HEK293 (cell line): Measurements from ENCODE around the gene STYK1.

Experiments
- CTCF ChIP-seq: fragments of 450-650 bp; formaldehyde crosslinking; IDR thresholded peaks from 2 replicates; pipeline ENCODE4 v1.5.1; 2016; ENCODE audit warnings: missing biosample characterization, missing genetic modification characterization
- ZNF155 ChIP-seq: fragments of 450-650 bp; formaldehyde crosslinking; IDR thresholded peaks from 2 replicates; pipeline ENCODE4 v1.5.1; 2016; ENCODE audit warnings: missing biosample characterization, missing genetic modification characterization
- ZNF18 ChIP-seq: fragments of 450-650 bp; formaldehyde crosslinking; IDR thresholded peaks from 2 replicates; pipeline ENCODE4 v1.5.1; 2016; ENCODE audit warnings: missing biosample characterization, missing genetic modification characterization
- ZNF280D ChIP-seq: fragments of 450-650 bp; formaldehyde crosslinking; IDR thresholded peaks from 2 replicates; pipeline ENCODE4 v1.5.1; 2016; ENCODE audit warnings: missing biosample characterization, missing genetic modification characterization
- ZNF324 ChIP-seq: fragments of 450-650 bp; formaldehyde crosslinking; IDR thresholded peaks from 2 replicates; pipeline ENCODE4 v1.5.1; 2016; ENCODE audit warnings: missing biosample characterization, missing genetic modification characterization
- ZNF394 ChIP-seq: fragments of 450-650 bp; formaldehyde crosslinking; IDR thresholded peaks from 2 replicates; pipeline ENCODE4 v1.5.1; 2016; ENCODE audit warnings: missing biosample characterization, missing genetic modification characterization, mild to moderate bottlenecking, moderate library complexity, borderline replicate concordance
- ZNF513 ChIP-seq: fragments of 450-650 bp; IDR thresholded peaks from 2 replicates; pipeline ENCODE4 v1.5.1; 2018; ENCODE audit warnings: missing biosample characterization, missing genetic modification characterization
- ZNF549 ChIP-seq: fragments of 450-650 bp; IDR thresholded peaks from 2 replicates; pipeline ENCODE4 v1.5.1; 2018; ENCODE audit warnings: missing biosample characterization, missing genetic modification characterization, mild to moderate bottlenecking, inconsistent platforms, moderate library complexity
- TF ChIP-seq, protein P1 (sequence below): IDR thresholded peaks from 2 replicates; pipeline ENCODE4 v1.6.1; 2011; ENCODE audit warnings: mild to moderate bottlenecking, low read depth, low read length, borderline replicate concordance

DNA sequence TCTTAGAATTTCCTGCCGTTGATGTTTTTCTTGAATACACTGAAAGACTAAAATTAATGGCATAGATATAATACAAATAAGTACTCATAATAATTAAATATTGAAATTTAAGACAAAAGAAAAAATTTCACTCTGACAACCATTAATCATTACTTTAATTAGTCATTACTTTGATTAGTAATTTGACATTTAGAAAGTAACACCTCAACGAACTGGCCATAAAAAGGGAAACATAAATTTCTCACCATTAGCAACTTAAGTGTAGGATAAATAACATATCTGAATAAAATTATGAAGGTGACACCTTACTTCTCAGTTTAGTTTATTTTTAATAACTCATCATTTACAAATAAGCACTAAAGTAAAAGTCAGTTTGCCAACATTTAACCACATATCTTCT lies 78.0 kb downstream of the STYK1 start:
- TF ChIP-seq ZNF513 (tag by site-specific recombination), result no peak
- TF ChIP-seq, protein P1, sequence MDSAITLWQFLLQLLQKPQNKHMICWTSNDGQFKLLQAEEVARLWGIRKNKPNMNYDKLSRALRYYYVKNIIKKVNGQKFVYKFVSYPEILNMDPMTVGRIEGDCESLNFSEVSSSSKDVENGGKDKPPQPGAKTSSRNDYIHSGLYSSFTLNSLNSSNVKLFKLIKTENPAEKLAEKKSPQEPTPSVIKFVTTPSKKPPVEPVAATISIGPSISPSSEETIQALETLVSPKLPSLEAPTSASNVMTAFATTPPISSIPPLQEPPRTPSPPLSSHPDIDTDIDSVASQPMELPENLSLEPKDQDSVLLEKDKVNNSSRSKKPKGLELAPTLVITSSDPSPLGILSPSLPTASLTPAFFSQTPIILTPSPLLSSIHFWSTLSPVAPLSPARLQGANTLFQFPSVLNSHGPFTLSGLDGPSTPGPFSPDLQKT, result no peak
- no peak for TF ChIP-seq CTCF (tag by site-specific recombination)
- TF ChIP-seq ZNF280D (tag by site-specific recombination), result no peak
- no peak for TF ChIP-seq ZNF394
- TF ChIP-seq ZNF18, result no peak
- no peak for TF ChIP-seq ZNF155 (tag by site-specific recombination)
- TF ChIP-seq ZNF549, result no peak
- no peak for TF ChIP-seq ZNF324
